ENCODE data around the gene WNT5B. TPM values are rescaled to one million over a fixed set of nuclear protein-coding genes. Genes with fewer than 3 reads are reported as not detected.
A peak's percentile ranks its signal among the peaks of the same experiment; 100 is the strongest.

The WNT5B gene
- total RNA-seq, 3 donors from 2014 or later, result 2.7 to 10.8 (median 4.7) TPM

DNA sequence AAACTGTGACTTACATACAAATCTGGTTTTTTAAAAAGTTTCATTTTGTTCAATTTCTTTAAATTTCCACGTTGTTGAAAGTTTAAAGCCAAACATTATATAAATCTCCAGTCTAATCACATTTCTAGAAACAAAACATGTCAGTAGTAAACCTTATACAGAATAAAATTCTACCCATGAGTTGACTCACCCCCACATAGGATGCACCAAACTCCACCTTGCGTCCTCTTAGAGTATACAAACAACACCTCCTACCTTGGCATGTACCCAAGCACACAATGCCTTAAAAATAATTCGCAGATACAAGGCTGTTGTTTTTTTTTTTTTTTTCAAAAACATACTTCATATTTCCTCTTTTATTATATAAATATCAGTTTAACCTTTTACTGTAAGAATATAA, 38.0 kb upstream of the WNT5B start:
- Histone ChIP-seq H3K36me3 (ENCODE audit: low read depth) (no peaks in the 10 kb centered on the region), H3K9me3 (no peaks in the 10 kb centered on the region), H3K4me3 (no peak overlapping the region), H3K4me1 (ENCODE audit: low read depth) (peaks cover 53% of the 10 kb centered on the region)
- TF ChIP-seq, protein P1, sequence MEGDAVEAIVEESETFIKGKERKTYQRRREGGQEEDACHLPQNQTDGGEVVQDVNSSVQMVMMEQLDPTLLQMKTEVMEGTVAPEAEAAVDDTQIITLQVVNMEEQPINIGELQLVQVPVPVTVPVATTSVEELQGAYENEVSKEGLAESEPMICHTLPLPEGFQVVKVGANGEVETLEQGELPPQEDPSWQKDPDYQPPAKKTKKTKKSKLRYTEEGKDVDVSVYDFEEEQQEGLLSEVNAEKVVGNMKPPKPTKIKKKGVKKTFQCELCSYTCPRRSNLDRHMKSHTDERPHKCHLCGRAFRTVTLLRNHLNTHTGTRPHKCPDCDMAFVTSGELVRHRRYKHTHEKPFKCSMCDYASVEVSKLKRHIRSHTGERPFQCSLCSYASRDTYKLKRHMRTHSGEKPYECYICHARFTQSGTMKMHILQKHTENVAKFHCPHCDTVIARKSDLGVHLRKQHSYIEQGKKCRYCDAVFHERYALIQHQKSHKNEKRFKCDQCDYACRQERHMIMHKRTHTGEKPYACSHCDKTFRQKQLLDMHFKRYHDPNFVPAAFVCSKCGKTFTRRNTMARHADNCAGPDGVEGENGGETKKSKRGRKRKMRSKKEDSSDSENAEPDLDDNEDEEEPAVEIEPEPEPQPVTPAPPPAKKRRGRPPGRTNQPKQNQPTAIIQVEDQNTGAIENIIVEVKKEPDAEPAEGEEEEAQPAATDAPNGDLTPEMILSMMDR (IDR thresholded peaks at IDR 0.05), result peak; percentile 21
- ATAC-seq, result no peak
- DNase-seq, result peak in 1 of 3 donors; percentile 69
- intact Hi-C loops (cut with DNase I, micrococcal nuclease), result no loop called here

DNA sequence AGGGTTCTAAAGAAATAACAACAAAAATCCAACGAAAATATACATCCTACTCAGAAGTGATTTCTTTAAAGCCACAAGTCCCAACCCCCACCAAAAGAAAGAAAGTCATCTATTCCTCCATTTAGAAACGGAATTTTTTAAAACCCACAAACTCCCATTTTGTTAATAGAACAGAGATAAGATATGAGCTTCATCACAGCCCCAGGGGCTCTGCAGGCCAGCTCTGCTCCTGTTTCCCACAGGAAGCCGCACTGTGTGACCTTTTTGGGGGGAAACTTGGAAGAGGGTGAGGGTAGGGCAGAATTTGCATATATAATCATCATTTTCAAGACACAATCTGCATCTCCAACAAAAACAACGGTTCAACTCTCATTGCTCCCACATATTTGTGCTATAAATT, 37.5 kb upstream of the WNT5B start:
- Histone ChIP-seq H3K36me3 (ENCODE audit: low read depth) (no peaks in the 10 kb centered on the region), H3K9me3 (no peaks in the 10 kb centered on the region), H3K4me3 (no peak overlapping the region), H3K4me1 (ENCODE audit: low read depth) (peaks cover 53% of the 10 kb centered on the region)
- no peak for ATAC-seq
- intact Hi-C loops (cut with DNase I, micrococcal nuclease), result no loop called here
- no peak for DNase-seq
- TF ChIP-seq, protein P1 (IDR thresholded peaks at IDR 0.05), result no peak

DNA sequence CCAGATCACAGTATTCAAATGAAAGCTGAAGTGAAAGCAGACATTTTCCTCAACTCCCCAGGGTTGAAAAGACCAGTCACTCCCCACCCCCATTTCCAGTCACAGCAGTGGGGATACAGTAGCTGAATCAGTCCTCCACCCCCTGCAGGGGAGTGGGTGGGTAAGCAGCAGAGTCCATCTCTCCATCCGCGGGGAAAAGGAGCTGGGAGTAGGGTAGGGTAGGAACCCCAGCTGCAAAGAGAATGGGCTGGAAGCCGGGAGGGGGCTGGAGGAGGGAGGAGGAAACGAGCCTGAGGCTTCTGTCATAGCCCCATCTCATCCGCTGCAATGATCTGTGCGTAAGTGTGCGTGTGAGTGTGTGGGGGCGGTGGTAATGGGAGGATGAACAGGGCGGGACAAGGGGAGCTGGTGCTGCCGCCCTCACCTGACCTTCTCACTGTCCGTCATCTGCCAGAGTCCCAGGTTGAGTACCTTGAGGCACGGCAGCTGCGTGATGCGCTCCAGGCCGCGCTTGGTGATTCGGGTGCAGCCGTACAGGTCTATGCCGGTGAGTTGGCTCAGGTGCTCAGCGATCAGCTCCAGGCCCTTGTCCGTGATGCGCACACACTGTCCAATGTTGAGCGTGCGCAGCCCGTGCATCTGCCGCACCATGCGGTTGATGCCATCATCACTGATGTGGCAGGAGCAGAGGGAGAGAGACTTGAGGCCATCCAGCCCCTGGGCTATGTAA, 36.4 kb upstream of the WNT5B start:
- H3K4me1 ChIP-seq (ENCODE audit: low read depth), result peaks cover 43% of the 10 kb centered on the region

DNA sequence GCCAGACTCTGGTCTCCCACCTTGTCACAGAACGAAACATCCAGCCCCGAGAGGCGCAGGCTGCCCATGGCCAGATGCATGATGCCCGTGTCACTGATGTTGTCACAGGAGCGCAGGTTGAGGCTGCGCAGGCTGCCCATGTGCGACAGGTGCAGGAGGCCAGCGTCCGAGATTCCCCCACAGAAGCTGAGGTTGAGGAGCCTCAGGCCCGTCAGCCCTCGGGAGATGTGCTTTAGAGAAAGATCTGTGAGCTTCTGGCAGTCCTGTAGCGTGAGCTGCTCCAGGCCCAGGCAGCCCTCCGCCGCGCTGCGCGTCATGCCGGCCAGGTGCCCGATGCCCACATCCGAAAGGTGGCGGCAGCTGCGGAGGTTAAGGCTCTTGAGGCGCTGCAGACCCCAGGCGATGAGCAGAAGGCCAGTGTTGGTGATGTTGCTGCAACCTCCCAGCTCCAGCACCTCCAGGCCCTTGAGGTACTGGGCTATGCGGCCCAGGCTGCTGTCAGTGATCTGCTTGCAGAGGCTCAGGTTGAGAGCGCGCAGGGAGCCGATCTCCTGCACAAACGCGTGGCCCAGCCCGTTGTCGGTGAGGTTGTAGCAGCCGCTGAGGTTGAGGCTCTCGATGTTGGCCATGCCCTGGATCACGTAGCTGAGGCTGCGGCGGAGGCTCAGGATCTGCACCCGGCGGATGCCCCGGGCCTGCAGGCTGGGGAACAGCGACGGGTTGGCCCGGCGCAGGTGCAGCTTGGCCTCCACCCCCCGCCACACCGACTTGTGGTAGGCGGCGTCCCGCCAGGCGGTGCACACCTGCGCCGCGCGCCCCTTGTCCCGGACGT, 35.6 kb upstream of the WNT5B start:
- Histone ChIP-seq H3K4me1 (ENCODE audit: low read depth) (peaks cover 41% of the 10 kb centered on the region), H3K36me3 (ENCODE audit: low read depth) (no peaks in the 10 kb centered on the region), H3K9me3 (no peaks in the 10 kb centered on the region), H3K4me3 (peak overlapping the region; percentile 45)
- ATAC-seq (peak; percentile 42), DNase-seq (peak; percentile 74 to 87 (median 84))
- intact Hi-C loops (cut with DNase I, micrococcal nuclease), result no loop called here
- TF ChIP-seq, protein P1 (IDR thresholded peaks at IDR 0.05), result no peak

More for the DNA sequence above, 36.4 kb upstream of the WNT5B start:
- intact Hi-C loops (cut with DNase I, micrococcal nuclease), result no loop called here
- DNase-seq (peak; percentile 66 to 80 (median 77)), ATAC-seq (peak; percentile 31)
- Histone ChIP-seq H3K4me3 (peak overlapping the region; percentile 45), H3K9me3 (no peaks in the 10 kb centered on the region), H3K36me3 (ENCODE audit: low read depth) (no peaks in the 10 kb centered on the region)
- TF ChIP-seq, protein P1 (IDR thresholded peaks at IDR 0.05), result no peak

DNA sequence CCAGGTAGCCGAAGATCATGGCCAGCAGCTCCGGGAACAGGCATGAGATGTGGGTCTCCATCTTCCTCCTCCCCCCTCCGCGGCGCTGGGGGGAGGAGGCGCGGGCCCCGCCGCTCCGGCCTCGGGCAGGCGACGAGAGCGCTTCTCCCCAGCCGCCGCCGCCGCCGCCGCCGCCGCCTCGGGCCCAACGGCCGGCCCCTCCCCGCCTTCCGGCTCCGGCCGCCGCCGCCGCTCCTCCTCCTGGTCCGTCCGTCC, 35.1 kb upstream of the WNT5B start:
- Histone ChIP-seq H3K4me3 (peak overlapping the region; percentile 45), H3K4me1 (ENCODE audit: low read depth) (peaks cover 35% of the 10 kb centered on the region), H3K9me3 (no peaks in the 10 kb centered on the region), H3K36me3 (ENCODE audit: low read depth) (no peaks in the 10 kb centered on the region)
- DNase-seq (peak in 1 of 3 donors; percentile 89), ATAC-seq (peak; percentile 56)
- intact Hi-C loops (cut with DNase I, micrococcal nuclease), result no loop called here
- TF ChIP-seq, protein P1 (IDR thresholded peaks at IDR 0.05), result no peak
